ENCODE data around the gene FSTL4. TPM values are rescaled to one million over a fixed set of nuclear protein-coding genes. Genes with fewer than 3 reads are reported as not detected.

Gene FSTL4
- total and polyA plus RNA-seq, 2 donors (not counting 1 experiment from before 2014, with no cell fraction given) = 0.31 to 6.7 TPM

DNA sequence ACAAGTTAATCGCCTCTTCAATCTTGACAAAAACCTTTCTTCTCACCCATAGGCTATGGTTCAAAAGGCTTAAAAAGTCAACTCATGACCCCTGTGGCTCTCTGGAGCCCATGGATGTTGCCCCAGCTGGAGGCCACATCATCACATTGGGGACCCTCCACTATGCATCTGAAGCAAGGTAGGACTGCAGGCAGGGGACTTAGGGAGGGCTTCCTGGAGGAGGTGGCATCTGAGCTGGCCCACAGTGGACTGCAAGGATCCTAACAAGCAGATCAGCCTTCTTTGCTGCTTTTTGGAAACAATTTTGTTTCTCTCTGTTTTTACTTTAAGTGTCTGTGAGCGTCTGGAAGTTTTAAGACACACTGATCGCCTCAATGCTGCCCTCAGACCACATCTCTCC lies 325.9 kb downstream of the FSTL4 start:
- no peaks in the 10 kb centered on the region for H3K9me3 Mint-ChIP-seq (ENCODE audit: insufficient read depth)
- 100% methylated on average over 1 of the region's 3 CpGs for WGBS (ENCODE audit: insufficient coverage)
- CTCF ChIA-PET = interaction anchor here (0.6 kb wide), 1 partner anchor 938 kb away, joined by 3 read pairs; no protein-coding TSS in a partner anchor

GRCh38 chr5:133285583-133286021 lies 326.7 kb downstream of the FSTL4 start:
- Mint-ChIP-seq H3K27me3 (no peaks in the 10 kb centered on the region), H3K4me3 (no peak overlapping the region), H3K4me1 (no peaks in the 10 kb centered on the region), H3K27ac (no peak overlapping the region), H3K9me3 (ENCODE audit: insufficient read depth) (no peaks in the 10 kb centered on the region)
- no peaks in the 10 kb centered on the region for H3K9me3 ChIP-seq (ENCODE audit: control extremely low read depth in 1 of 3, control insufficient read depth in 2 of 3, insufficient read depth in 1 of 3, low read length in 2 of 3)
- POLR2A ChIA-PET = no interaction called here
- intact Hi-C loops (cut with micrococcal nuclease) = no loop called here
- H3K4me1 ChIP-seq (ENCODE audit: control insufficient read depth in 2 of 2, insufficient read depth in 2 of 2, low read length in 2 of 2) = no peaks in the 10 kb centered on the region
- H3K79me2 ChIP-seq (ENCODE audit: control insufficient read depth, insufficient read depth, low read length) = no peaks in the 10 kb centered on the region
- DNase-seq = no peak
- TF ChIP-seq CTCF (IDR thresholded peaks at IDR 0.05) = no peak
- no peak for TF ChIP-seq EZH2 (IDR thresholded peaks at IDR 0.05; ENCODE audit: borderline replicate concordance, insufficient read depth, low read depth, low read length, poor library complexity, severe bottlenecking)
- no peaks in the 10 kb centered on the region for H3K36me3 ChIP-seq (replicated peaks in 1 of 2; ENCODE audit: control extremely low read depth in 1 of 2, control insufficient read depth in 1 of 2, extremely low read depth in 1 of 2, insufficient read depth in 2 of 2, low read length in 1 of 2)
- no peak overlapping the region for H3K4me3 ChIP-seq (ENCODE audit: control extremely low read depth in 1 of 5, extremely low read depth in 1 of 5, insufficient read depth in 1 of 5, low read depth in 2 of 5, low read length in 4 of 5)
- no peak overlapping the region for H3K27ac ChIP-seq (ENCODE audit: low read length in 2 of 2)
- ATAC-seq (ENCODE audit: low read depth) = no peak
- no peak overlapping the region for H2AFZ ChIP-seq (ENCODE audit: insufficient read depth, low read depth, low read length, poor library complexity, severe bottlenecking)
- no peaks in the 10 kb centered on the region for H4K20me1 ChIP-seq (ENCODE audit: control insufficient read depth, insufficient read depth, low read length, poor library complexity, severe bottlenecking)
- WGBS (ENCODE audit: insufficient coverage) = 70% methylated on average over 7 of the region's 7 CpGs
- no peak overlapping the region for H3K4me2 ChIP-seq (replicated peaks; ENCODE audit: low read depth, low read length, poor library complexity, severe bottlenecking)
- CTCF ChIA-PET = no interaction called here
- no peak overlapping the region for H3K9ac ChIP-seq (ENCODE audit: low read length)
- no peaks in the 10 kb centered on the region for H3K27me3 ChIP-seq (replicated peaks in 1 of 4; ENCODE audit: control extremely low read depth in 1 of 4, control insufficient read depth in 3 of 4, insufficient read depth in 4 of 4, low read length in 3 of 4)

More for the DNA sequence above, 325.9 kb downstream of the FSTL4 start:
- no peak for DNase-seq
- H4K20me1 ChIP-seq (ENCODE audit: control insufficient read depth, insufficient read depth, low read length, poor library complexity, severe bottlenecking) = no peaks in the 10 kb centered on the region
- no peak overlapping the region for H2AFZ ChIP-seq (ENCODE audit: insufficient read depth, low read depth, low read length, poor library complexity, severe bottlenecking)
- Mint-ChIP-seq H3K4me3 (no peak overlapping the region), H3K27ac (no peak overlapping the region), H3K27me3 (no peaks in the 10 kb centered on the region), H3K4me1 (no peaks in the 10 kb centered on the region)
- POLR2A ChIA-PET = no interaction called here
- no peaks in the 10 kb centered on the region for H3K27me3 ChIP-seq (replicated peaks in 1 of 4; ENCODE audit: control extremely low read depth in 1 of 4, control insufficient read depth in 3 of 4, insufficient read depth in 4 of 4, low read length in 3 of 4)
- no peak overlapping the region for H3K4me2 ChIP-seq (replicated peaks; ENCODE audit: low read depth, low read length, poor library complexity, severe bottlenecking)
- TF ChIP-seq CTCF (IDR thresholded peaks at IDR 0.05) = no peak
- TF ChIP-seq EZH2 (IDR thresholded peaks at IDR 0.05; ENCODE audit: borderline replicate concordance, insufficient read depth, low read depth, low read length, poor library complexity, severe bottlenecking) = no peak
- no peaks in the 10 kb centered on the region for H3K79me2 ChIP-seq (ENCODE audit: control insufficient read depth, insufficient read depth, low read length)
- no peaks in the 10 kb centered on the region for H3K4me1 ChIP-seq (ENCODE audit: control insufficient read depth in 2 of 2, insufficient read depth in 2 of 2, low read length in 2 of 2)
- H3K9me3 ChIP-seq (ENCODE audit: control extremely low read depth in 1 of 3, control insufficient read depth in 2 of 3, insufficient read depth in 1 of 3, low read length in 2 of 3) = no peaks in the 10 kb centered on the region
- no peak overlapping the region for H3K9ac ChIP-seq (ENCODE audit: low read length)
- no peak overlapping the region for H3K4me3 ChIP-seq (ENCODE audit: control extremely low read depth in 1 of 5, extremely low read depth in 1 of 5, insufficient read depth in 1 of 5, low read depth in 2 of 5, low read length in 4 of 5)
- no peak overlapping the region for H3K27ac ChIP-seq (ENCODE audit: low read length in 2 of 2)
- intact Hi-C loops (cut with micrococcal nuclease) = no loop called here
- no peak for ATAC-seq (ENCODE audit: low read depth)
- no peaks in the 10 kb centered on the region for H3K36me3 ChIP-seq (replicated peaks in 1 of 2; ENCODE audit: control extremely low read depth in 1 of 2, control insufficient read depth in 1 of 2, extremely low read depth in 1 of 2, insufficient read depth in 2 of 2, low read length in 1 of 2)

All from B cell (primary cell).